K562 (cell line): ENCODE results near the gene SLC1A1. TPM values are rescaled to one million over a fixed set of nuclear protein-coding genes. Genes with fewer than 3 reads are reported as not detected.

Experiments
- ATAC-seq: fragments of 200-7000 bp; cut with Tn5 transposase; 3 replicates; pipeline ENCODE4 v1.9.1; 2020; ENCODE audit warnings: moderate library complexity
- BruUV-seq: library from RNA; stranded (reverse); fragments of 400-500 nt; replicated peaks from 2 replicates; lab custom pipeline; 2021; lab: Mats Ljungman, UMichigan
- CTCF ChIA-PET: fragments of 300-600 bp; formaldehyde crosslinking; extraction: SDS; loops from one replicate; lab custom pipeline; 2021; ENCODE audit warnings: low intra/inter-chr PET ratio; lab: Yijun Ruan, JAX
- POLR2A ChIA-PET: fragments of 300-600, 350-650 bp; sonication (Branson Sonifier 250); formaldehyde crosslinking; extraction: SDS; loops from one replicate; lab custom pipeline; 2021; ENCODE audit warnings: antibody characterized with exemption, inconsistent platforms; lab: Yijun Ruan, JAX
- DNase-seq, 4 experiments: peaks; one replicate each; pipeline versions ENCODE4 v3.0.0 to v3.0.0-alpha.2; 2011 to 2018; ENCODE audit warnings: low spot score in 3 of 4, mixed read lengths in 3 of 4; ENCODE audit errors: extremely low read depth in 1 of 4
- FAIRE-seq: peaks from 2 replicates; lab custom pipeline; 2011; peaks lifted over from hg19 to GRCh38; lab: Jason Lieb, UNC
- H2AFZ ChIP-seq: 2 replicates; pipeline ENCODE4 v1.6.0; 2011; ENCODE audit warnings: low read depth, low read length, control low read depth, inconsistent platforms
- H3K27ac ChIP-seq: fragments of 200-600 bp; 3 replicates; pipeline ENCODE4 v1.8.0; 2011; ENCODE audit warnings: low read depth, mild to moderate bottlenecking, control low read depth, inconsistent platforms, low read length, moderate library complexity, mixed read lengths; ENCODE audit errors: extremely low read depth
- H3K27me3 ChIP-seq, 2 experiments: fragments of 300-600 bp in 1 of 2; 2 replicates in 1 of 2; 3 replicates in 1 of 2; pipeline versions ENCODE4 v1.6.0 to v1.8.0; 2011; ENCODE audit warnings: inconsistent platforms in 2 of 2, low read length in 2 of 2, mild to moderate bottlenecking in 1 of 2, mixed read lengths in 1 of 2, moderate library complexity in 1 of 2; ENCODE audit not compliant: control insufficient read depth in 2 of 2, insufficient read depth in 2 of 2
- H3K36me3 ChIP-seq: fragments of 300-600 bp; 3 replicates; pipeline ENCODE4 v1.8.0; 2011; ENCODE audit warnings: mild to moderate bottlenecking, low read length, inconsistent platforms; ENCODE audit not compliant: control insufficient read depth, insufficient read depth
- H3K4me1 ChIP-seq, 2 experiments: fragments of 200-600 bp in 1 of 2; replicated peaks in 1 of 2; 2 replicates in 1 of 2; 3 replicates in 1 of 2; pipeline versions ENCODE4 v1.5.1 to v1.8.0; 2011; ENCODE audit warnings: inconsistent platforms in 2 of 2, low read length in 2 of 2, mild to moderate bottlenecking in 1 of 2, mixed read lengths in 1 of 2, moderate library complexity in 1 of 2; ENCODE audit not compliant: control insufficient read depth in 2 of 2, insufficient read depth in 2 of 2
- H3K4me2 ChIP-seq: 2 replicates; pipeline ENCODE4 v1.6.1; 2011; ENCODE audit warnings: low read length, control low read depth, inconsistent platforms, mixed read lengths; ENCODE audit not compliant: insufficient read depth
- H3K4me3 ChIP-seq: fragments of 200-600 bp; sonication (generic), shearing (Covaris generic); 2 replicates; pipeline ENCODE4 v1.5.1; 2016; ENCODE audit warnings: control low read depth, inconsistent platforms
- H3K79me2 ChIP-seq: fragments of 200-600 bp; 3 replicates; pipeline ENCODE4 v1.8.0; 2011; ENCODE audit warnings: low read length, inconsistent platforms; ENCODE audit not compliant: control insufficient read depth, insufficient read depth
- H3K9ac ChIP-seq, 2 experiments: 2 replicates each; pipeline versions ENCODE4 v1.6.0 to v1.6.1; 2011; ENCODE audit warnings: low read depth in 2 of 2, low read length in 2 of 2, control low read depth in 1 of 2, inconsistent platforms in 1 of 2, mild to moderate bottlenecking in 1 of 2, mixed read lengths in 1 of 2; ENCODE audit not compliant: insufficient read depth in 1 of 2
- H3K9me1 ChIP-seq: one replicate; pipeline ENCODE4 v1.6.0; 2011; ENCODE audit warnings: inconsistent platforms, mild to moderate bottlenecking, low read length, moderate library complexity; ENCODE audit not compliant: control insufficient read depth, insufficient read depth
- H3K9me3 ChIP-seq: replicated peaks from 2 replicates; pipeline ENCODE4 v1.5.1; 2011; ENCODE audit warnings: low read depth, low read length, inconsistent platforms; ENCODE audit not compliant: control insufficient read depth, insufficient read depth
- H4K20me1 ChIP-seq: replicated peaks from 2 replicates; pipeline ENCODE4 v1.6.1; 2011; ENCODE audit warnings: low read length, inconsistent platforms, mixed read lengths; ENCODE audit not compliant: control insufficient read depth, insufficient read depth
- ATF7 ChIP-seq: fragments of 450-650 bp; IDR thresholded peaks from 2 replicates; pipeline ENCODE4 v1.7.1; 2014; ENCODE audit warnings: mild to moderate bottlenecking, moderate library complexity
- BRCA1 ChIP-seq, 2 experiments: fragments of 450-650 bp in 1 of 2; sonication (generic) in 1 of 2; formaldehyde crosslinking in 1 of 2; IDR thresholded peaks; 2 replicates each; pipeline versions ENCODE4 v1.5.0 to v1.6.1; 2017 to 2020; ENCODE audit warnings: mild to moderate bottlenecking in 1 of 2, missing genetic modification reagents in 1 of 2
- DACH1 ChIP-seq: fragments of 450-650 bp; IDR thresholded peaks from 2 replicates; pipeline ENCODE4 v1.6.1; 2018; ENCODE audit not compliant: partially characterized antibody
- DPF2 ChIP-seq: fragments of 450-650 bp; IDR thresholded peaks from 2 replicates; pipeline ENCODE4 v1.6.1; 2016
- EGR1 ChIP-seq: fragments of 450-650 bp; conservative IDR thresholded peaks from 2 replicates; pipeline ENCODE4 v1.6.1; 2017; ENCODE audit warnings: mild to moderate bottlenecking
- GATAD2A ChIP-seq: fragments of 450-650 bp; IDR thresholded peaks from 2 replicates; pipeline ENCODE4 v1.6.1; 2017
- HOXB6 ChIP-seq: fragments of 250-450 bp; sonication (Bioruptor Pico); IDR thresholded peaks from 2 replicates; pipeline ENCODE4 v1.5.1; 2022; ENCODE audit warnings: mild to moderate bottlenecking, borderline replicate concordance
- NBN ChIP-seq: fragments of 450-650 bp; IDR thresholded peaks from 2 replicates; pipeline ENCODE4 v1.6.1; 2016; ENCODE audit warnings: low read depth, mild to moderate bottlenecking
- NFIX ChIP-seq: fragments of 250-450 bp; sonication (Bioruptor Pico); IDR thresholded peaks from 2 replicates; pipeline ENCODE4 v1.4.0; 2020; ENCODE audit warnings: low read depth, mild to moderate bottlenecking, moderate library complexity
- PML ChIP-seq: IDR thresholded peaks from 2 replicates; pipeline ENCODE4 v1.6.1; 2012; ENCODE audit warnings: low read length, inconsistent platforms
- POLR2B ChIP-seq: fragments of 450-650 bp; IDR thresholded peaks from 2 replicates; pipeline ENCODE4 v1.6.1; 2018; ENCODE audit warnings: low read depth; ENCODE audit not compliant: partially characterized antibody
- PTTG1 ChIP-seq: fragments of 450-650 bp; IDR thresholded peaks from 2 replicates; pipeline ENCODE4 v1.6.1; 2016; ENCODE audit warnings: low read depth, mild to moderate bottlenecking, missing genetic modification characterization, missing compliant biosample characterization
- SMARCE1 ChIP-seq: fragments of 450-650 bp; IDR thresholded peaks from 2 replicates; pipeline ENCODE4 v1.7.1; 2016; ENCODE audit warnings: mild to moderate bottlenecking
- TAF1 ChIP-seq: IDR thresholded peaks from 2 replicates; pipeline ENCODE4 v1.6.1; 2011; ENCODE audit warnings: mild to moderate bottlenecking, low read length, moderate library complexity; ENCODE audit not compliant: insufficient read depth, control insufficient read depth, severe bottlenecking; ENCODE audit errors: extremely low read depth
- ZBTB40 ChIP-seq, 2 experiments: fragments of 450-650 bp in 1 of 2; sonication (generic) in 1 of 2; formaldehyde crosslinking in 1 of 2; IDR thresholded peaks; 2 replicates each; pipeline versions ENCODE4 v1.7.1 to v1.9.0; 2016 to 2022; ENCODE audit warnings: inconsistent platforms in 1 of 2, mild to moderate bottlenecking in 1 of 2, missing genetic modification reagents in 1 of 2
- WGBS: fragments of 100-300 bp; shearing (Covaris generic); methylation state at CpG from one replicate; pipeline ENCODE4 v1.1.6; 2016; ENCODE audit warnings: low coverage, mixed read lengths; ENCODE audit not compliant: insufficient coverage; ENCODE audit errors: missing lambda C conversion rate; 5-methylcytosine and 5-hydroxymethylcytosine counted together
- in situ Hi-C: fragments of 300-500 bp; cut with MboI; formaldehyde crosslinking; loops from 4 replicates; pipeline ENCODE4 v1.15.0; 2018; ENCODE audit warnings: inconsistent platforms, mixed read lengths
- intact Hi-C: fragments of 100-400 bp; cut with micrococcal nuclease; formaldehyde crosslinking; loops from 2 replicates; pipeline ENCODE4 v1.14.2; 2022
- polyA plus RNA-seq, 8 experiments: library from polyadenylated mRNA; depleted of rRNA in 4 of 8; stranded (reverse) in 5 of 8; unstranded in 3 of 8; fragments of >200 nt; fragmentation: Nextera tagmentation in 2 of 8; fragmentation: Illumina TruSeq in 1 of 8; extraction: Ambion mirVana in 2 of 8; extraction: Trizol in 1 of 8; gene quantifications; 2 replicates each; pipeline versions ENCODE4 v1.2.1 to v1.2.3, GENCODE V29; 2011 to 2014; ENCODE audit warnings: inconsistent platforms in 1 of 8, missing spikeins in 1 of 8
- total RNA-seq, 7 experiments: library from RNA; depleted of rRNA in 6 of 7; stranded (reverse); fragments of >200 nt in 6 of 7; fragmentation: Illumina TruSeq in 2 of 7; extraction: Trizol in 2 of 7; gene quantifications; 2 replicates each; pipeline versions ENCODE4 v1.2.1 to v1.2.3, GENCODE V29; 2011 to 2021; ENCODE audit warnings: low replicate concordance in 1 of 7

SLC1A1 gene
- total and polyA plus RNA-seq, 9 of the 15 experiments (the other 6 are each of a cell fraction or from before 2014, with no cell fraction given): 0.11 to 0.16 TPM; not detected in 7

- BruUV-seq: no TSS peak
- Histone ChIP-seq H3K27ac (no peak overlapping the region), H3K9ac (no peak overlapping the region), H3K36me3 (no peaks in the 10 kb centered on the region), H3K27me3 (peaks cover 0 to 4% of the 10 kb centered on the region in 2 experiments; a peak in 1 of 5 replicates), H3K4me3 (no peak overlapping the region), H2AFZ (no peak overlapping the region), H3K9me1 (no peaks in the 10 kb centered on the region), H3K9me3 (no peaks in the 10 kb centered on the region), H3K4me2 (no peak overlapping the region), H4K20me1 (no peaks in the 10 kb centered on the region), H3K79me2 (no peaks in the 10 kb centered on the region), H3K4me1 (no peaks in the 10 kb centered on the region)
- no peak for ATAC-seq
- no peak for DNase-seq
- TF ChIP-seq ZBTB40 (IDR thresholded peaks at IDR 0.05) (no peak), ZBTB40 (CRISPR knock-in tag; IDR thresholded peaks at IDR 0.05) (no peak), PML (no peak), PTTG1 (tag) (no peak), EGR1 (no peak), SMARCE1 (no peak), HOXB6 (no peak), NBN (no peak), DACH1 (no peak), BRCA1 (IDR thresholded peaks at IDR 0.05) (no peak), BRCA1 (CRISPR knock-in tag; IDR thresholded peaks at IDR 0.05) (no peak), GATAD2A (no peak), POLR2B (no peak), NFIX (CRISPR knock-in tag) (no peak), ATF7 (no peak), DPF2 (no peak), TAF1 (no peak)
- ChIA-PET POLR2A (no interaction called here), CTCF (no interaction called here)
- in situ Hi-C loops (no loop called here), intact Hi-C loops (no loop called here)
- FAIRE-seq: no peak
- WGBS: no CpG with 5 or more reads among the region's 2 CpGs
Observed at GRCh38 chr9:4496497-4496896, 6.2 kb downstream of the SLC1A1 start.
